Tibial nerve (tissue), 4 donors: Measurements from ENCODE around the gene FANCE. TPM values are rescaled to one million over a fixed set of nuclear protein-coding genes. Genes with fewer than 3 reads are reported as not detected.
A peak's percentile ranks its signal among the peaks of the same experiment; 100 is the strongest.

Experiments used
- DNase-seq, 2 donors: peaks; one replicate each; pipeline ENCODE4 v3.0.0-alpha.2; 2019; ENCODE audit warnings: low spot score in 2 of 2
- H3K27ac ChIP-seq, 4 donors: fragments of 200-600 bp; sonication (generic) in 3 of 4; one replicate each; pipeline ENCODE4 v1.5.1; 2017 to 2019; ENCODE audit warnings: mild to moderate bottlenecking in 1 of 4
- H3K27me3 ChIP-seq, 2 donors: fragments of 200-600 bp; sonication (generic) in 1 of 2; one replicate each; pipeline versions ENCODE4 v1.5.1 to v1.6.0; 2017 to 2019
- H3K36me3 ChIP-seq, 3 donors: fragments of 200-600 bp; sonication (generic); one replicate each; pipeline ENCODE4 v1.5.1; 2018 to 2019
- H3K4me1 ChIP-seq, 4 donors: fragments of 200-600 bp; sonication (generic) in 3 of 4; one replicate each; pipeline ENCODE4 v1.5.1; 2017 to 2019
- H3K4me3 ChIP-seq, 4 donors: fragments of 200-600 bp; sonication (generic) in 3 of 4; one replicate each; pipeline ENCODE4 v1.5.1; 2017 to 2019; ENCODE audit warnings: mild to moderate bottlenecking in 1 of 4, moderate library complexity in 1 of 4
- H3K9me3 ChIP-seq, 4 donors: fragments of 200-600 bp; sonication (generic) in 3 of 4; one replicate each; pipeline ENCODE4 v1.5.1; 2017 to 2019
- CTCF ChIP-seq, 5 experiments: fragments of 200-600 bp in 3 of 5; fragments of 450-650 bp in 2 of 5; sonication (generic) in 3 of 5; IDR thresholded peaks; one replicate each; pipeline ENCODE4 v1.5.1; 2016 to 2019; ENCODE audit warnings: antibody characterized with exemption in 5 of 5, mild to moderate bottlenecking in 3 of 5, moderate library complexity in 2 of 5
- EP300 ChIP-seq, 2 donors: sonication (generic); formaldehyde crosslinking; IDR thresholded peaks; one replicate each; pipeline ENCODE4 v1.6.1; 2017; ENCODE audit warnings: antibody characterized with exemption in 2 of 2, mild to moderate bottlenecking in 1 of 2
- POLR2A ChIP-seq, 2 donors: fragments of 450-650 bp; IDR thresholded peaks; one replicate each; pipeline ENCODE4 v1.6.1; 2017; ENCODE audit warnings: antibody characterized with exemption in 2 of 2, mild to moderate bottlenecking in 2 of 2, moderate library complexity in 2 of 2
- WGBS, 2 donors: methylation state at CpG; one replicate each; pipeline ENCODE4 v1.1.5; 2018; 5-methylcytosine and 5-hydroxymethylcytosine counted together
- total RNA-seq, 4 donors: library from RNA; depleted of rRNA; stranded (reverse); fragments of >200 nt; gene quantifications; one replicate each; pipeline ENCODE4 v1.1.0, GENCODE V29; 2016

FANCE gene
- total RNA-seq, result 1 to 10 TPM; 8.1 to 9.6 (median 8.4) TPM

- H3K27me3 ChIP-seq, result no peaks in the 10 kb centered on the region
- H3K4me1 ChIP-seq, result peaks cover 0 to 39% (median 15%) of the 10 kb centered on the region in 4 donors
- DNase-seq, result peak; percentile 95 to 98
- peak in 1 of 2 donors; percentile 72 for TF ChIP-seq POLR2A (IDR thresholded peaks at IDR 0.05)
- TF ChIP-seq EP300 (IDR thresholded peaks at IDR 0.05), result peak in 1 of 2 donors; percentile 79
- peak in 2 of 5 experiments; percentile 11 to 23 for TF ChIP-seq CTCF (IDR thresholded peaks at IDR 0.05)
- H3K27ac ChIP-seq, result peak within 1 kb of the TSS; percentile 43 to 85 (median 76)
- peak within 1 kb of the TSS; percentile 48 to 73 (median 56) for H3K4me3 ChIP-seq
- 1 to 2% methylated on average over 37 to 70 of the region's 87 CpGs for WGBS, 2 donors
- peaks cover 0 to 21% (median 0%) of the 10 kb centered on the region in 3 donors for H3K36me3 ChIP-seq
- no peaks in the 10 kb centered on the region for H3K9me3 ChIP-seq
Observed at GRCh38 chr6:35452183-35453090, at the start of gene FANCE. Gene FANCE (plus strand): TSS chr6:35452338. CDS start chr6:35452546, 208 bp downstream.

- WGBS, 2 donors, result 87 to 95% methylated on average over 5 of the region's 5 CpGs
- DNase-seq, result no peak
- Histone ChIP-seq H3K27ac (no peak overlapping the region), H3K9me3 (no peaks in the 10 kb centered on the region), H3K4me3 (no peak overlapping the region), H3K27me3 (no peaks in the 10 kb centered on the region), H3K36me3 (no peaks in the 10 kb centered on the region), H3K4me1 (peaks cover 0 to 13% (median 1%) of the 10 kb centered on the region in 4 donors)
- TF ChIP-seq CTCF (IDR thresholded peaks at IDR 0.05) (no peak), POLR2A (IDR thresholded peaks at IDR 0.05) (no peak), EP300 (IDR thresholded peaks at IDR 0.05) (no peak)
Observed at GRCh38 chr6:35402856-35403191, 49.3 kb upstream of the FANCE start.

DNA sequence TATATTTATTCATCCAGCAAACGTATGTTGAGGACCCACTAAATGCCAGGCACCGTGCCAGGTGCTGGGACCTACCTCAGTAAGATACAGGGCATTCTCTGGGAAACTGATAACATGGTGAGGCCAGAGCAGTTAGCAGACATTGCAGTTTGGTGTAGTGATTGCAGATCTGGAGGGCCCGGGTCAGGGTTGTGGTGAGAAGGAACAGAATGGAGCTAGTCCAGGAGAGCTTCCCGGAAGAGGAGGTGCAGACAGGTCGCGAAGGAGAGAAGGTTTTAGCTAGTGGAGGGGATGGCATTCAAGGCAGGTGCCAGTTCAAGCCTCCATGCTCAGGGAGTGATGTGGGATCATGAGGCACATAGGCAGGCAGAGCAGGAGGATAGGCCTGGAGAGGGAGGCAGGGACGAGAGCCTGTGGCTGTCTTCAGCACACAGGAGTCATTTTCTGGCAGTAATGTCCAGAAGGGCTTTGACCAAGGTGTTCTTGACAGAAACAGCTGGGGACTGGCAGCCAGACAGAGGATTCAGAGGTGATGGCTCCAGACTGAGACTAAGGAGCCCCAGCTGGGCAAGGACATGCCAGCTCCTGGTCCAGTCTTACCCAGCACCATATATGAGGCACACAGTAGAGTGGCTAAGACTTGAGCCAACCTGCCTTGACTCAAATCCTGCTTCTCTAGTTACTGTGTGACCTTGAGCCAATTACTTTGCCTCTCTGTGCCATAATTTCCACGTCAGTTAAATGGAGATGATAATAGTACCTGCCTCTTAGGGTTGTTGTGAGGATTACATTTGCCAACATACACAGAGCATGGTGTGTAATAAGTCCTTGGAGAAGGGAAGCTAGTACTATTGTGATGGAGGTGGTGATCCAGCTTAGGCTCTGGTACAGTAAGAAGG is 48.3 kb upstream of the FANCE start:
- no peaks in the 10 kb centered on the region for H3K9me3 ChIP-seq
- 88 to 90% methylated on average over 8 of the region's 8 CpGs for WGBS, 2 donors

DNA sequence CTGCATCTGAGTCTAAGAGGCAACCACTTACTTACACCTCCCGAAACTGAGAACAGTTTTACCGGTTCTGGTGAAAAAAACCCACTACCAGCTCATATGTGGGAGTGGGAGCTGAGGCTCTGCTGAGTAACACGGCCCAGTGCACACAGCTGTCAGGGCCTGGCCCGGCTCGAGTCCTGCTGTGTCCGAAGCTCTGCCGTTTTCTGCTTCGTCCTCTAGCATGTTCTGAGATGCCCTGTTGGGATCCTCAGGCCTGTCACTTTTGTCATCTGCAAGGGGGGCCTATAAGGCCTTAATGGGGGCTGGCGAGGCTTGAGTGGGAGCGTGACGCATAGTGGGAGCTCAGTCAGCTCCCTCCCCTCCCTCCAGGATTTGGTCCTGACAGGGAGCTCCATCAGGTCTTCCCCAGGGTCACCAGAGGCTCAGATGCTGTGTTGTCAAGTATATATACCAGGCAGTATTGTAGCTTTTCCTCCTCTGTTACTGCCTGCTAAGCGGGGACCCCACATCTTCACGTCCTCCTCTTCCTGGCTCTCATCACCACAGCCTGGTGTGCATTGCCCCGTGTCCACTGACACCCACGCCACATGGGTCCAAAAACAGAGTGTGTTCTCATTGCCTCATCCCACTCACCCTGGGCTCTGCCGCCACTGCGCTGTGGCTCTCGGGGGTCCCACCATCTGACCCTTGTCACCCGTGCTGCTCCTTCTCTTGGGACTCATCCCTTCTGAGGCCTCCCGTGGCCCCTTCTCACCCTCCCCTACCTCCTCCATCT is 45.2 kb upstream of the FANCE start:
- Histone ChIP-seq H3K36me3 (peaks cover 0 to 17% (median 0%) of the 10 kb centered on the region in 3 donors), H3K27ac (no peak overlapping the region), H3K4me1 (peaks cover 0 to 13% (median 2%) of the 10 kb centered on the region in 4 donors), H3K4me3 (no peak overlapping the region), H3K27me3 (no peaks in the 10 kb centered on the region), H3K9me3 (no peaks in the 10 kb centered on the region)
- 77 to 80% methylated on average over 17 to 20 of the region's 20 CpGs for WGBS, 2 donors
- TF ChIP-seq EP300 (IDR thresholded peaks at IDR 0.05), result no peak
- TF ChIP-seq POLR2A (IDR thresholded peaks at IDR 0.05), result no peak
- no peak for TF ChIP-seq CTCF (IDR thresholded peaks at IDR 0.05)
- DNase-seq, result no peak

More for the DNA sequence above, 48.3 kb upstream of the FANCE start:
- Histone ChIP-seq H3K4me3 (no peak overlapping the region), H3K4me1 (peaks cover 0 to 13% (median 2%) of the 10 kb centered on the region in 4 donors), H3K36me3 (no peaks in the 10 kb centered on the region), H3K27me3 (no peaks in the 10 kb centered on the region), H3K27ac (no peak overlapping the region)
- DNase-seq, result no peak
- TF ChIP-seq EP300 (IDR thresholded peaks at IDR 0.05) (no peak), CTCF (IDR thresholded peaks at IDR 0.05) (no peak), POLR2A (IDR thresholded peaks at IDR 0.05) (no peak)
